ENCODE results near the gene REEP5.

- no peak for TF ChIP-seq CTCF (IDR thresholded peaks at IDR 0.05)
- TF ChIP-seq POLR2A (IDR thresholded peaks at IDR 0.05) = no peak
These were observed 72.1 kb downstream of the REEP5 start for GRCh38 chr5:112849912-112850311.

Data from esophagus squamous epithelium (tissue), 4 donors.